Measurements from ENCODE around the gene PIRT.

PIRT gene

DNA sequence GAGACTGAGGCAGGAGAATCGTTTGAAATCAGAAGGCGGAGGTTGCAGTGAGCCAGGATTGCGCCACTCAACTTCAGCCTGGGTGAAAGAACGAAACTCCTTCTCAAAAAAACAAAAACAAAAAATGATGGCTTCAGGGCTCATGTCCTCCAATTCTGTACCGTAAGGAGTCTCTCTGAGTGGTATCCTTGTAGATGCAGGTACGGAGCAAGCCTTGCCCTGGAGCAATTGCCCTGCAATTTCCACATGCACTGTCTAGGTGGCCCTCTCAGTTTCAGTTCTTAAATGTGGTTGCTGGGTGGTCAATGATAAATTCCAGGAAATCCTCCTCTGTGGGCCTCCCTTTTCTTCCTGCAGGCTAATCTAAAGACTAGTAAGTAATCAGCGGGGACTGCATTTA is 44.6 kb downstream of the PIRT start (continued):
- TF ChIP-seq GFI1B (tag by site-specific recombination; IDR thresholded peaks at IDR 0.05): no peak
- TF ChIP-seq, protein P1, sequence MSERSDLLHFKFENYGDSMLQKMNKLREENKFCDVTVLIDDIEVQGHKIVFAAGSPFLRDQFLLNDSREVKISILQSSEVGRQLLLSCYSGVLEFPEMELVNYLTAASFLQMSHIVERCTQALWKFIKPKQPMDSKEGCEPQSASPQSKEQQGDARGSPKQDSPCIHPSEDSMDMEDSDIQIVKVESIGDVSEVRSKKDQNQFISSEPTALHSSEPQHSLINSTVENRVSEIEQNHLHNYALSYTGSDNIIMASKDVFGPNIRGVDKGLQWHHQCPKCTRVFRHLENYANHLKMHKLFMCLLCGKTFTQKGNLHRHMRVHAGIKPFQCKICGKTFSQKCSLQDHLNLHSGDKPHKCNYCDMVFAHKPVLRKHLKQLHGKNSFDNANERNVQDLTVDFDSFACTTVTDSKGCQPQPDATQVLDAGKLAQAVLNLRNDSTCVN (tag by site-specific recombination; optimal IDR thresholded peaks at IDR 0.05): no peak

DNA sequence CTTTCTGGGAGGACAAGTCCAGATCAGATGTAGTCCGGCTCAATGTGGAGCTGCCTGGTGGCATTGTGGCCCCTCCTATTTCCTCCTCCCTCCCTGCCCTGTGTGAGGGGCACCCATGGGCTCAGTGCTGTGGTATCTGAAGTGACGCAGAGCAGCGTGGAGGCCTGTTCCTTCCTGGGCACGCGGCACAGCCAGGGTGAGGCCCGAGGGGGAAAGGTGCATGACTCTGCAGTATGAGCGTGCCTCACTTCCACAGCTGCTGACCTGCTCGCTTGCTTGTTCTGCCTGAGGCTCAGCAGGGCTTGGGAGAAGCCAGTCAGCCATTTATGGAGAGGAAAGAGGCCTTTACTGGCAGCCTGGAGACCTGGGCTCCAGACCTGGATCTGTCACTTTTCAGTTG is 45.7 kb downstream of the PIRT start:
- Histone ChIP-seq H3K9me3 (ENCODE audit: control insufficient read depth, insufficient read depth, low read depth, low read length) (no peaks in the 10 kb centered on the region), H3K4me3 (ENCODE audit: low read depth, low read length) (no peak overlapping the region), H3K27ac (ENCODE audit: extremely low read depth, low read depth, low read length) (no peak overlapping the region), H3K36me3 (ENCODE audit: control insufficient read depth in 2 of 2, insufficient read depth in 1 of 2, low read length in 2 of 2) (no peaks in the 10 kb centered on the region), H3K4me1 (ENCODE audit: control insufficient read depth, insufficient read depth, low read length) (0 out of 2 replicates have a peak, but pooled peaks cover 3% of the 10 kb centered on the region)
- POLR2A ChIA-PET: no interaction called here
- CTCF ChIA-PET: interaction anchor here (1.2 to 2.3 kb wide), 2 partner anchors 20 to 40 kb away, joined by 3 to 8 read pairs; no protein-coding TSS in a partner anchor
- no peak for TF ChIP-seq ZNF654 (tag by site-specific recombination; IDR thresholded peaks at IDR 0.05; ENCODE audit: low read depth)
- no peak for TF ChIP-seq ZNF701 (tag by site-specific recombination; IDR thresholded peaks at IDR 0.05)
- no peak for TF ChIP-seq KLF1 (tag by site-specific recombination; IDR thresholded peaks at IDR 0.05)
- TF ChIP-seq KLF16 (tag by site-specific recombination; IDR thresholded peaks at IDR 0.05): no peak
- TF ChIP-seq, protein P2, sequence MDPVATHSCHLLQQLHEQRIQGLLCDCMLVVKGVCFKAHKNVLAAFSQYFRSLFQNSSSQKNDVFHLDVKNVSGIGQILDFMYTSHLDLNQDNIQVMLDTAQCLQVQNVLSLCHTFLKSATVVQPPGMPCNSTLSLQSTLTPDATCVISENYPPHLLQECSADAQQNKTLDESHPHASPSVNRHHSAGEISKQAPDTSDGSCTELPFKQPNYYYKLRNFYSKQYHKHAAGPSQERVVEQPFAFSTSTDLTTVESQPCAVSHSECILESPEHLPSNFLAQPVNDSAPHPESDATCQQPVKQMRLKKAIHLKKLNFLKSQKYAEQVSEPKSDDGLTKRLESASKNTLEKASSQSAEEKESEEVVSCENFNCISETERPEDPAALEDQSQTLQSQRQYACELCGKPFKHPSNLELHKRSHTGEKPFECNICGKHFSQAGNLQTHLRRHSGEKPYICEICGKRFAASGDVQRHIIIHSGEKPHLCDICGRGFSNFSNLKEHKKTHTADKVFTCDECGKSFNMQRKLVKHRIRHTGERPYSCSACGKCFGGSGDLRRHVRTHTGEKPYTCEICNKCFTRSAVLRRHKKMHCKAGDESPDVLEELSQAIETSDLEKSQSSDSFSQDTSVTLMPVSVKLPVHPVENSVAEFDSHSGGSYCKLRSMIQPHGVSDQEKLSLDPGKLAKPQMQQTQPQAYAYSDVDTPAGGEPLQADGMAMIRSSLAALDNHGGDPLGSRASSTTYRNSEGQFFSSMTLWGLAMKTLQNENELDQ (tag by site-specific recombination; IDR thresholded peaks at IDR 0.05; ENCODE audit: low read depth): no peak
- TF ChIP-seq ZNF341 (tag by site-specific recombination; IDR thresholded peaks at IDR 0.05; ENCODE audit: low read depth): no peak
- TF ChIP-seq KLF8 (tag by site-specific recombination; IDR thresholded peaks at IDR 0.05): no peak
- TF ChIP-seq ZNF76 (tag by site-specific recombination; IDR thresholded peaks at IDR 0.05; ENCODE audit: borderline replicate concordance, low read depth): no peak

DNA sequence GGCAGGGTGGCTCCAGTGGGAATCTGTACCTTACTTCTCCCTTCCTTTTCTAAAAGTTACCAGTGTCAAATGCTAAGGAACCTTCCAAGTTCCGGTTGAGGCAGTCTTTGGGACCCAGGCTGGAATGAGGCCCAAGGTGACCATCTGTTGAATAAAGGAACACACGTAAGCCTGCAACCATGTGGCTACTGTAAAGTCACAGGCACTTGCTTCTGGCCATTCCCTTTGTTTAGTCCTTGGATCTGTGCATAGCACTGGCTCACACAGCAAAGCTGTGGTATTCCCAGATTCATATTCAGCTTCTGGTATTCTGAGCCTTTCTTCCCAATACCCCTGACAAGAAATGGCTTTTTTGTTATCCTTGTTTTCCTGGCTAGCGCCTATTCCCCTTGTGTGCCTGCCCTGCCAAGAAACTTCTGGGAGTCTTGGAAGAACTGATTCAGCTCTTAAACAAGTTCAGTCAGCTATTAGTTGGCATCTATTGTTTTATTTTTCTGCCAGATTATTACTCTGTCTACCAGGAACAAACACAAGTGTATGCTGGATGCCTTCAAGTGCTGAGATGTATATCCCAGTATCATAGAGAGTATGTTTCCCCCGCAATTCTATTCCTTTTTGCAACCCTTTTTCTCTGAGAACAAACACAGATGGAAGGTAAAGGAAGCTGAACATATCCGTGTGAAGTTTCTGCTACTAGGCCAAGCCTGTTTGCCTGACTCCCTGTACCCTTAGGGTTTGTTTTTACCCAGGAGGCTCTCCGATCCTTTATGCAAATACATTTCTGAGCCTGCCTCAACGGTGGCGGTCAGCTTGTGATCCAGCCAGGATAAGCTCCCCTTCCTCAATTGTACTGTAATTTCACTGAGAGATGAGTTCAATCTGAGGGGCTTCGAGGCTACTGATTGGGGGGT is 47.1 kb downstream of the PIRT start:
- Histone ChIP-seq H3K36me3 (ENCODE audit: control insufficient read depth in 2 of 2, insufficient read depth in 1 of 2, low read length in 2 of 2) (no peaks in the 10 kb centered on the region), H3K4me1 (ENCODE audit: control insufficient read depth, insufficient read depth, low read length) (0 out of 2 replicates have a peak, but pooled peaks cover 3% of the 10 kb centered on the region), H3K9me3 (ENCODE audit: control insufficient read depth, insufficient read depth, low read depth, low read length) (no peaks in the 10 kb centered on the region), H3K27ac (ENCODE audit: extremely low read depth, low read depth, low read length) (no peak overlapping the region), H3K4me3 (ENCODE audit: low read depth, low read length) (no peak overlapping the region)
- ChIA-PET CTCF (interaction anchor here (0.6 to 2.3 kb wide), 7 partner anchors 18 to 503 kb away, joined by 3 to 11 read pairs (median 3); no protein-coding TSS in a partner anchor), POLR2A (no interaction called here)
- TF ChIP-seq ZNF626 (tag by site-specific recombination; IDR thresholded peaks at IDR 0.05): no peak

DNA sequence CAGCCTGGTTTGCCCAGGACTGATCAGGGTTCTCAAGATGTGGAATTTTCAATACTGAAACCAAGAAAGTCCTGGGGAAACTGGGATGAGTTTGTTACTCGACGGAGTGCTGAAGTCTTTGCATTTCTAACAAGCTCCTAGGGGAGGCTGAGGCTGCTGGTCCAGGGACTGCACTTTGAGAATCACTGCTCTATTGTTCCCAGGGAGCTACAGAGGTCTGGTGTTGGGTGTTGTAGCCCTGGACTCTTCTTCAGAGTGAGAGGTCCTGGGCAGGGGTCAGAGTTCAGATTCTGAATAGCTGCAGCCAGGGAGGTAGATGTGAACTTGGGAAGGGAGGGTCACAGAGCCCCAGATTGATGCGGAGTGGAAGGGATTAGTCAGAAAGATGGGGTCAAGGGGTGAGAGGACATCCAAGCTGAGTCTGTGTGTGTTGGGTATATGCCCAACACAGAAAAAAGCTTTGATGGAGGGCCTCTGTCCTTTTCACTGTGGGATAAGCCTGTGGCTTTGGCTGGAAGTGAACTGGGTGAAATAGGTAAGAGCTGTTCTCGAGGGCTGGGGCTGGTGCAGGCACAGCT is 48.1 kb downstream of the PIRT start:
- Histone ChIP-seq H3K9me3 (ENCODE audit: control insufficient read depth, insufficient read depth, low read depth, low read length) (no peaks in the 10 kb centered on the region), H3K36me3 (ENCODE audit: control insufficient read depth in 2 of 2, insufficient read depth in 1 of 2, low read length in 2 of 2) (no peaks in the 10 kb centered on the region), H3K4me1 (ENCODE audit: control insufficient read depth, insufficient read depth, low read length) (0 out of 2 replicates have a peak, but pooled peaks cover 3% of the 10 kb centered on the region), H3K27ac (ENCODE audit: extremely low read depth, low read depth, low read length) (no peak overlapping the region), H3K4me3 (ENCODE audit: low read depth, low read length) (no peak overlapping the region)
- ChIA-PET CTCF (interaction anchor here (0.7 to 1.5 kb wide), 5 partner anchors 17 to 431 kb away, joined by 3 to 6 read pairs (median 4); no protein-coding TSS in a partner anchor), POLR2A (no interaction called here)
- TF ChIP-seq SCRT1 (tag by site-specific recombination; IDR thresholded peaks at IDR 0.05; ENCODE audit: borderline replicate concordance): no peak
- TF ChIP-seq ZNF132 (tag by site-specific recombination; IDR thresholded peaks at IDR 0.05; ENCODE audit: borderline replicate concordance): no peak
- TF ChIP-seq, protein P3, sequence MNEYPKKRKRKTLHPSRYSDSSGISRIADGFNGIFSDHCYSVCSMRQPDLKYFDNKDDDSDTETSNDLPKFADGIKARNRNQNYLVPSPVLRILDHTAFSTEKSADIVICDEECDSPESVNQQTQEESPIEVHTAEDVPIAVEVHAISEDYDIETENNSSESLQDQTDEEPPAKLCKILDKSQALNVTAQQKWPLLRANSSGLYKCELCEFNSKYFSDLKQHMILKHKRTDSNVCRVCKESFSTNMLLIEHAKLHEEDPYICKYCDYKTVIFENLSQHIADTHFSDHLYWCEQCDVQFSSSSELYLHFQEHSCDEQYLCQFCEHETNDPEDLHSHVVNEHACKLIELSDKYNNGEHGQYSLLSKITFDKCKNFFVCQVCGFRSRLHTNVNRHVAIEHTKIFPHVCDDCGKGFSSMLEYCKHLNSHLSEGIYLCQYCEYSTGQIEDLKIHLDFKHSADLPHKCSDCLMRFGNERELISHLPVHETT (tag by site-specific recombination; IDR thresholded peaks at IDR 0.05): no peak
- no peak for TF ChIP-seq ZNF701 (tag by site-specific recombination; IDR thresholded peaks at IDR 0.05)
- no peak for TF ChIP-seq MYNN (tag by site-specific recombination; IDR thresholded peaks at IDR 0.05; ENCODE audit: borderline replicate concordance)
- TF ChIP-seq ZNF394 (tag by site-specific recombination; IDR thresholded peaks at IDR 0.05; ENCODE audit: borderline replicate concordance): no peak
- no peak for TF ChIP-seq ZNF202 (tag by site-specific recombination; IDR thresholded peaks at IDR 0.05; ENCODE audit: borderline replicate concordance)
- no peak for TF ChIP-seq ZNF843 (tag by site-specific recombination; IDR thresholded peaks at IDR 0.05)
- TF ChIP-seq, protein P4, sequence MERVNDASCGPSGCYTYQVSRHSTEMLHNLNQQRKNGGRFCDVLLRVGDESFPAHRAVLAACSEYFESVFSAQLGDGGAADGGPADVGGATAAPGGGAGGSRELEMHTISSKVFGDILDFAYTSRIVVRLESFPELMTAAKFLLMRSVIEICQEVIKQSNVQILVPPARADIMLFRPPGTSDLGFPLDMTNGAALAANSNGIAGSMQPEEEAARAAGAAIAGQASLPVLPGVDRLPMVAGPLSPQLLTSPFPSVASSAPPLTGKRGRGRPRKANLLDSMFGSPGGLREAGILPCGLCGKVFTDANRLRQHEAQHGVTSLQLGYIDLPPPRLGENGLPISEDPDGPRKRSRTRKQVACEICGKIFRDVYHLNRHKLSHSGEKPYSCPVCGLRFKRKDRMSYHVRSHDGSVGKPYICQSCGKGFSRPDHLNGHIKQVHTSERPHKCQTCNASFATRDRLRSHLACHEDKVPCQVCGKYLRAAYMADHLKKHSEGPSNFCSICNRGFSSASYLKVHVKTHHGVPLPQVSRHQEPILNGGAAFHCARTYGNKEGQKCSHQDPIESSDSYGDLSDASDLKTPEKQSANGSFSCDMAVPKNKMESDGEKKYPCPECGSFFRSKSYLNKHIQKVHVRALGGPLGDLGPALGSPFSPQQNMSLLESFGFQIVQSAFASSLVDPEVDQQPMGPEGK (tag by site-specific recombination; IDR thresholded peaks at IDR 0.05): no peak
- TF ChIP-seq, protein P5, sequence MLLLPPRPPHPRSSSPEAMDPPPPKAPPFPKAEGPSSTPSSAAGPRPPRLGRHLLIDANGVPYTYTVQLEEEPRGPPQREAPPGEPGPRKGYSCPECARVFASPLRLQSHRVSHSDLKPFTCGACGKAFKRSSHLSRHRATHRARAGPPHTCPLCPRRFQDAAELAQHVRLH (tag by site-specific recombination; IDR thresholded peaks at IDR 0.05): no peak
